HCT116 (cell line): Measurements from ENCODE around the gene FBXO21. TPM values are rescaled to one million over a fixed set of nuclear protein-coding genes. Genes with fewer than 3 reads are reported as not detected.

Experiments
- ATAC-seq: fragments of 200-7000 bp; cut with Tn5 transposase; 2 replicates; pipeline ENCODE4 v1.9.1; 2020; ENCODE audit warnings: mild to moderate bottlenecking, moderate library complexity
- BruUV-seq: library from RNA; stranded (reverse); fragments of 400-500 nt; replicated peaks from 2 replicates; lab custom pipeline; 2021; lab: Mats Ljungman, UMichigan
- CTCF ChIA-PET: fragments of 300-600 bp; sonication (Branson Sonifier 250); formaldehyde crosslinking; loops from one replicate; lab custom pipeline; 2021; ENCODE audit warnings: antibody characterized with exemption; lab: Charles Lee
- POLR2A ChIA-PET: fragments of 300-600, 350-600 bp; sonication (Branson Sonifier 250); formaldehyde crosslinking; loops from one replicate; lab custom pipeline; 2021; ENCODE audit warnings: antibody characterized with exemption; lab: Charles Lee
- RAD21 ChIA-PET, 2 experiments: fragments of 300-600 bp; sonication (Branson Sonifier 250); formaldehyde crosslinking; loops; one replicate each; lab custom pipeline; 2023; ENCODE audit warnings: low total read pairs in 2 of 2; ENCODE audit not compliant: uncharacterized antibody in 2 of 2, unreplicated experiment in 2 of 2, low non-redundant PET in 1 of 2; lab: Charles Lee
- DNase-seq: peaks from one replicate; pipeline ENCODE4 v3.0.0-alpha.2; 2010; ENCODE audit warnings: low read depth, low spot score
- H2AFZ ChIP-seq: fragments of 200-600 bp; shearing (Covaris generic), sonication (generic); 2 replicates; pipeline ENCODE4 v1.6.1; 2017; ENCODE audit warnings: low read depth, mixed run types, mixed read lengths, antibody characterized with exemption, low read length; ENCODE audit not compliant: poor library complexity, severe bottlenecking
- H3K27ac ChIP-seq: 2 replicates; pipeline ENCODE4 v1.5.1; 2012; ENCODE audit warnings: low read depth, low read length
- H3K27me3 ChIP-seq: fragments of 200-600 bp; sonication (generic); 2 replicates; pipeline ENCODE4 v1.6.1; 2016; ENCODE audit warnings: mixed run types, low read length, mixed read lengths; ENCODE audit not compliant: insufficient read depth
- H3K36me3 ChIP-seq, 2 experiments: fragments of 200-500 bp in 1 of 2; fragments of 200-600 bp in 1 of 2; sonication (Bioruptor generic) in 1 of 2; sonication (generic) in 1 of 2; 2 replicates each; pipeline versions ENCODE4 v1.5.1 to v1.6.1; 2014 to 2016; ENCODE audit warnings: low read length in 2 of 2, inconsistent platforms in 1 of 2, mixed read lengths in 1 of 2, mixed run types in 1 of 2; ENCODE audit not compliant: insufficient read depth in 2 of 2, control insufficient read depth in 1 of 2
- H3K4me1 ChIP-seq, 2 experiments: fragments of 200-600 bp in 1 of 2; sonication (generic) in 1 of 2; 2 replicates each; pipeline versions ENCODE4 v1.5.1 to v1.6.1; 2012 to 2017; ENCODE audit warnings: low read length in 2 of 2, inconsistent platforms in 1 of 2, mild to moderate bottlenecking in 1 of 2, mixed read lengths in 1 of 2, mixed run types in 1 of 2, moderate library complexity in 1 of 2; ENCODE audit not compliant: insufficient read depth in 2 of 2, control insufficient read depth in 1 of 2
- H3K4me2 ChIP-seq: fragments of 200-600 bp; sonication (generic); 2 replicates; pipeline ENCODE4 v1.6.1; 2017; ENCODE audit warnings: mixed run types, low read length, mixed read lengths
- H3K4me3 ChIP-seq, 2 experiments: fragments of 200-600 bp in 1 of 2; sonication (generic) in 1 of 2; replicated peaks in 1 of 2; 2 replicates each; pipeline ENCODE4 v1.5.1; 2011 to 2016; ENCODE audit warnings: low read length in 2 of 2, control low read depth in 1 of 2, low read depth in 1 of 2, mild to moderate bottlenecking in 1 of 2, mixed read lengths in 1 of 2, mixed run types in 1 of 2
- H3K79me2 ChIP-seq: fragments of 200-600 bp; sonication (generic); 2 replicates; pipeline ENCODE4 v1.6.1; 2017; ENCODE audit warnings: mild to moderate bottlenecking, mixed run types, low read length, moderate library complexity, mixed read lengths; ENCODE audit not compliant: insufficient read depth
- H3K9ac ChIP-seq: fragments of 200-600 bp; sonication (generic); 2 replicates; pipeline ENCODE4 v1.6.1; 2016; ENCODE audit warnings: low read length, mixed read lengths
- H3K9me2 ChIP-seq: fragments of 200-600 bp; sonication (generic), shearing (Covaris generic); 2 replicates; pipeline ENCODE4 v1.6.1; 2017; ENCODE audit warnings: mixed run types, mild to moderate bottlenecking, moderate library complexity; ENCODE audit not compliant: insufficient read depth
- H3K9me3 ChIP-seq, 2 experiments: fragments of 200-500 bp in 1 of 2; fragments of 200-600 bp in 1 of 2; sonication (Bioruptor generic) in 1 of 2; sonication (generic) in 1 of 2; 2 replicates each; pipeline ENCODE4 v1.6.1; 2014 to 2017; ENCODE audit warnings: low read length in 2 of 2, mixed read lengths in 2 of 2, inconsistent platforms in 1 of 2, low read depth in 1 of 2, mild to moderate bottlenecking in 1 of 2, mixed run types in 1 of 2, moderate library complexity in 1 of 2; ENCODE audit not compliant: control insufficient read depth in 1 of 2, insufficient read depth in 1 of 2
- H4K20me1 ChIP-seq: fragments of 200-600 bp; sonication (generic), shearing (Covaris generic); 2 replicates; pipeline ENCODE4 v1.6.1; 2017; ENCODE audit warnings: mixed run types, mild to moderate bottlenecking, moderate library complexity; ENCODE audit not compliant: insufficient read depth
- CBX3 ChIP-seq: IDR thresholded peaks from 2 replicates; pipeline ENCODE4 v1.6.1; 2012; ENCODE audit warnings: low read depth
- CEBPB ChIP-seq: IDR thresholded peaks from 2 replicates; pipeline ENCODE4 v1.6.1; 2012; ENCODE audit warnings: low read depth
- ELF1 ChIP-seq: IDR thresholded peaks from 2 replicates; pipeline ENCODE4 v1.6.1; 2012; ENCODE audit warnings: low read depth, borderline replicate concordance
- EZH2phosphoT487 ChIP-seq: fragments of 200-600 bp; IDR thresholded peaks from 2 replicates; pipeline ENCODE4 v1.6.1; 2018; ENCODE audit warnings: antibody characterized with exemption, borderline replicate concordance
- FOSL1 ChIP-seq: IDR thresholded peaks from 2 replicates; pipeline ENCODE4 v1.6.1; 2012; ENCODE audit warnings: low read depth
- MAX ChIP-seq: IDR thresholded peaks from 2 replicates; pipeline ENCODE4 v1.6.1; 2012
- POLR2AphosphoS5 ChIP-seq: IDR thresholded peaks from 2 replicates; pipeline ENCODE4 v1.6.1; 2011; ENCODE audit warnings: mild to moderate bottlenecking, low read depth, low read length, moderate library complexity
- SIN3A ChIP-seq: IDR thresholded peaks from 2 replicates; pipeline ENCODE4 v1.6.1; 2012; ENCODE audit warnings: low read depth
- TCF7L2 ChIP-seq: IDR thresholded peaks from 2 replicates; pipeline ENCODE4 v1.7.0; 2011; ENCODE audit warnings: borderline replicate concordance, inconsistent platforms; ENCODE audit not compliant: insufficient read depth, insufficient read length; ENCODE audit errors: extremely low read depth
- intact Hi-C: fragments of 100-400 bp; cut with micrococcal nuclease; formaldehyde crosslinking; loops from 2 replicates; pipeline ENCODE4 v1.10.0; 2022
- total RNA-seq: library from RNA; stranded (reverse); gene quantifications from one replicate; pipeline ENCODE4 v1.2.1, GENCODE V29; 2021; ENCODE audit not compliant: unreplicated experiment
- TF ChIP-seq, protein P1 (sequence below), 3 experiments: fragments of 200-600 bp in 1 of 3; sonication (generic) in 1 of 3; IDR thresholded peaks in 2 of 3; conservative IDR thresholded peaks in 1 of 3; 2 replicates each; pipeline ENCODE4 v1.5.1; 2012 to 2017; ENCODE audit warnings: low read depth in 2 of 3, low read length in 2 of 3, antibody characterized with exemption in 1 of 3, borderline replicate concordance in 1 of 3, control low read depth in 1 of 3, mild to moderate bottlenecking in 1 of 3, mixed read lengths in 1 of 3, mixed run types in 1 of 3, moderate library complexity in 1 of 3; ENCODE audit not compliant: insufficient read depth in 1 of 3

Gene FBXO21
- total RNA-seq, 1 experiment from 2014 or later, result 45.5 TPM

DNA sequence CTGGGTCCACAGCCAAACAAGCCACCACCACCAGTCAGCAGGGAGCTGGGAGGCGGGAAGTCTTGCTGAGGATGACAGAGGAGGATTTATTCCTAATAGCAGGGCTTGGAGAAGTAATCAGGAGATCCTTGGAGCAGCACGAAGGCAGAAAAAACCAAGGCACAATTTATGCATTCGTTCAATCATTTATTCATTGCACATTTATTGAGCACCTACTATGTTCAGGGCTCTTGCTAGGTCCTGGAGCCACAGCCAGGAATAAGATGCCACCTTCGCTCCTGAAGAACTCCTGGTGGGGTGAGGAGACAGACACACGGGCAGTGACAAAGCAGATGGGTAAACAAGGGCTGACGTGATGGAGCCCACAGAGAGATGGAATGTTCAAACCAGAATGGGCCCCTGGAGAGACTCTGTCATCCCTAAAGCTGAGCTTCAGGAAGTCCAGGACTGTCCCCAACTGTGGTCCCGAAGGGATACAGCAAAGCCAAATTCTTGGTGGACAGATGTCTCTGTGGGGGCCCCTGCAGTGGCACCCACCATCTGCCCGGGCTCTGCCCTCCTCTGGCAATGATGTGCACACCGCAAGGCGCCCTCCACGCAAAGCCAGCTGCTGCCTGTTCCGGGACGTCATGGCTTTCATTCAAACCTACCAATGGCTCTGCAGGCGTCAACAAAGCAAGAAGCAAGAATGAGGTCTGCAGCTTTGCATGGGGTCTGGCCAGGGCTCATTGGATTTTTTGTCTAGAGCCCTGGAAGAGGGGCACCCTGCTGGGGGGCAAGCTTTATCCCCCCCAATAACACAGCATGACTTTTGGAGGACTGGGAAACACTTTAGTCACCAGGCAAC, 88.1 kb downstream of the FBXO21 start:
- H3K27ac ChIP-seq, result no peak overlapping the region
- no peak overlapping the region for H2AFZ ChIP-seq
- peaks cover 78% of the 10 kb centered on the region for H3K27me3 ChIP-seq
- no peaks in the 10 kb centered on the region for H3K9me3 ChIP-seq
- H3K9ac ChIP-seq, result no peak overlapping the region
- H4K20me1 ChIP-seq, result no peaks in the 10 kb centered on the region
- ChIA-PET RAD21 (no interaction called here), CTCF (interaction anchor here (1.4 kb wide), 1 partner anchor 9 kb away, joined by 5 read pairs; no protein-coding TSS in a partner anchor), POLR2A (no interaction called here)
- BruUV-seq, result no TSS peak
- intact Hi-C loops, result no loop called here
- H3K9me2 ChIP-seq, result no peaks in the 10 kb centered on the region
- H3K4me2 ChIP-seq, result no peak overlapping the region
- ATAC-seq, result no peak
- H3K4me3 ChIP-seq, result no peak overlapping the region
- no peaks in the 10 kb centered on the region for H3K79me2 ChIP-seq
- H3K4me1 ChIP-seq, result peaks cover 13 to 38% of the 10 kb centered on the region in 2 experiments; a peak in 3 of 4 replicates
- TF ChIP-seq FOSL1 (no peak), TCF7L2 (no peak), SIN3A (no peak), MAX (no peak), EZH2phosphoT487 (no peak), CEBPB (no peak), CBX3 (no peak), ELF1 (no peak), POLR2AphosphoS5 (no peak)
- TF ChIP-seq, protein P1, sequence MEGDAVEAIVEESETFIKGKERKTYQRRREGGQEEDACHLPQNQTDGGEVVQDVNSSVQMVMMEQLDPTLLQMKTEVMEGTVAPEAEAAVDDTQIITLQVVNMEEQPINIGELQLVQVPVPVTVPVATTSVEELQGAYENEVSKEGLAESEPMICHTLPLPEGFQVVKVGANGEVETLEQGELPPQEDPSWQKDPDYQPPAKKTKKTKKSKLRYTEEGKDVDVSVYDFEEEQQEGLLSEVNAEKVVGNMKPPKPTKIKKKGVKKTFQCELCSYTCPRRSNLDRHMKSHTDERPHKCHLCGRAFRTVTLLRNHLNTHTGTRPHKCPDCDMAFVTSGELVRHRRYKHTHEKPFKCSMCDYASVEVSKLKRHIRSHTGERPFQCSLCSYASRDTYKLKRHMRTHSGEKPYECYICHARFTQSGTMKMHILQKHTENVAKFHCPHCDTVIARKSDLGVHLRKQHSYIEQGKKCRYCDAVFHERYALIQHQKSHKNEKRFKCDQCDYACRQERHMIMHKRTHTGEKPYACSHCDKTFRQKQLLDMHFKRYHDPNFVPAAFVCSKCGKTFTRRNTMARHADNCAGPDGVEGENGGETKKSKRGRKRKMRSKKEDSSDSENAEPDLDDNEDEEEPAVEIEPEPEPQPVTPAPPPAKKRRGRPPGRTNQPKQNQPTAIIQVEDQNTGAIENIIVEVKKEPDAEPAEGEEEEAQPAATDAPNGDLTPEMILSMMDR (IDR thresholded peaks at IDR 0.05 in 2 of 3, conservative IDR thresholded peaks at IDR 0.05 in 1 of 3; ENCODE audit: borderline replicate concordance in 1 of 3, insufficient read depth in 1 of 3, low read depth in 2 of 3, low read length in 2 of 3), result no peak
- DNase-seq, result no peak
- no peaks in the 10 kb centered on the region for H3K36me3 ChIP-seq
